ENCODE data around the gene GCLM.
"Not testable (repeated sequence)": the region's sequence is repeated elsewhere in the genome, so short reads cannot be mapped to it uniquely, and the experiment has no call there.

The GCLM gene, protein sequence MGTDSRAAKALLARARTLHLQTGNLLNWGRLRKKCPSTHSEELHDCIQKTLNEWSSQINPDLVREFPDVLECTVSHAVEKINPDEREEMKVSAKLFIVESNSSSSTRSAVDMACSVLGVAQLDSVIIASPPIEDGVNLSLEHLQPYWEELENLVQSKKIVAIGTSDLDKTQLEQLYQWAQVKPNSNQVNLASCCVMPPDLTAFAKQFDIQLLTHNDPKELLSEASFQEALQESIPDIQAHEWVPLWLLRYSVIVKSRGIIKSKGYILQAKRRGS

DNA sequence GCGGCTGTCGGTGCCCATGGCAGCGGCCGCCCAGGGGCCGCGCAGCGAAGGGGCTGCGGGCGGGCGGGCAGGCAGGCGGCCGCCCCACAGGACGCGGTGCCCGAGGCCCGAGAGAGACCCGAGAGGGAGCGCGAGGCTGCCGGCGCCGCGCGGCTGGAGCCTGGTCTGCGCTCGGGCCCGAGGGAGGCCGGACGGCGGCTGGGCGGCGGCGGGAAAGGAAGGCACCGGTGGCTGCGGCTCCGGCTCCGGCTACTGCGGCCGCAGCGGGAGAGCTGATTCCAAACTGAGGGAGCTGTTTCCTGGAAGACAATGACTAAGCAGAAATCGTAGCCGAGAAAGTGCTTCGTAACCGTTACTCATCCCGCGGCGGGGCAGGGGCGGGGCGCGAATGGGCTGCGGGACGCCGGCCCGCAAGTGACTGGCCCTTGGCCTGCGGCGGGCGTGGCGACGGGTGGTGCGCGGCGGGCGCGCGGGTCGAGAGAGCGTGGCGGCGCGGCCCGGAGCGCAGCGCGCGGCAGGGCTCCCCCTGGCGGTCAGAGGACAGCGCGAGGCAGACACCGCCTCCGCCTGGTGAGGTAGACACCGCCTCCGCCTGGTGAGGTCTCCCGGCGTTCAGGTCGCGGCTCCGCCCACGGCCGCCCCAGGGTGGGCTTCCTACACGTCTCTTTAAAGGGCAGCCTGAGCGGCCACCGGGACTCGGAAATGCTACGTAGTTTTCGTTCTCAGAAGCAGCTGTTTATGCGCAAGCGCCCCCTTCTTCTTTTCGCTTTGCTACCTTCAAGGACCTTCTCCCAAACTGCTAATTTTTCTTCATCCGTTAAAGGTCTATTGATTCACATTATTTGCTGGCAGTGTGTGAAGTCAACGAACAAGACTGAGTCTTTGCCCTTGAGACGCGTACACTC, at the start of gene GCLM:
GCLM (minus strand) TSS at position 285 of the 905 bp plus-strand sequence; CDS start at position 18, 267 bp downstream.
- H3K27ac ChIP-seq = peak within 1 kb of the TSS; percentile 73
- DNase-seq (ENCODE audit: low read depth, low spot score) = peak; percentile 83

DNA sequence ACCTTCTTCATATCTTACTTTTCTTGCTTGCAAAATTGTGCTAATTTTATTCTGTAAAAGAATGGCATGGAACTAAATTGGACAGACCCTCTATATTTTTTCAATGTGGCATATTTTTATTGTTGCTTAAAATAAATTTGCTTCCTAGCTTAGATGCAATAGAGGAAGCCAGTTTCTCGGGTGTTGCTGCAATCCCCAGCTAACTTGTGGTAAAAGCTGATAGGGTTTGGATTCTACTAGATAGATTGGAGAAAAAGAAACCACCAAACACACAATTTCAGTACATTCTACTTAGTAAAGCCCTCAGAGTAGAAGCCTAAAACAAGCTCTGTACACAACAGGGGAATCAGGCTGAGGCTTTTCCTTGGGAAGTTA, 49.5 kb upstream of the GCLM start:
- no peak overlapping the region for H3K27ac ChIP-seq
- DNase-seq (ENCODE audit: low read depth, low spot score) = no peak

DNA sequence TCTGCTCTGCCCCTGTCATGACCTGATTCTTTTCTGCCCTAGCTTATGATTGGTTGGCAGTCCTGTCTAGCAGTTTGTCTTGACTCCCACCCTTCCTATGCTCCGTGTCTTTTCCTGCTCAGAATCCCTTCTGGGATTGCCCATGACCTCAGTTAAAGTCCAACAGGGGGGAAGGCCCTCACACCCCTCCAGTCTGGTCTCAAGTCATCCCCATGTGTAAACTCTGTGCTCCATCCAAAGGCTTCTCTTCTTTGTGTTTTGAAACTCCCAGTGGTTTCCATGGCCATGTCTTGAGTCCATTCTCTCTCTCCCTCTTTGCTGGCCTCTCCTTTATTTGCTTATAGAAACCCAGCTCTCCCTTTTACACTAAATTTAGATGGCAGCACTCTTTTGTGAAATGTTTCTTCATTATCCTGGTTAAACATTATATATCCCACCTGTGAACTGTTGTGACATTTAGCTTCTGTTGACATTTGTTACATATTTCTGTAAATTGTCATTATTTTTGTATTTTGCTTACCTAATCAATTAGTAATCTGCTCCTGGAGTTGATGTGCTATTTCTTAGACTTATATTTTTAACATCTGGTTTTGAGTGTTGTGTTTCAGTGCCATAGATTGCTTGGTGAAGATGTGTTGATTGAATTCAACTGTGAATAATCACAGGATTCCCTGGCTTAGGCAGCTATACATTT, 48.9 kb upstream of the GCLM start:
- H3K27ac ChIP-seq = no peak overlapping the region
- DNase-seq (ENCODE audit: low read depth, low spot score) = no peak

DNA sequence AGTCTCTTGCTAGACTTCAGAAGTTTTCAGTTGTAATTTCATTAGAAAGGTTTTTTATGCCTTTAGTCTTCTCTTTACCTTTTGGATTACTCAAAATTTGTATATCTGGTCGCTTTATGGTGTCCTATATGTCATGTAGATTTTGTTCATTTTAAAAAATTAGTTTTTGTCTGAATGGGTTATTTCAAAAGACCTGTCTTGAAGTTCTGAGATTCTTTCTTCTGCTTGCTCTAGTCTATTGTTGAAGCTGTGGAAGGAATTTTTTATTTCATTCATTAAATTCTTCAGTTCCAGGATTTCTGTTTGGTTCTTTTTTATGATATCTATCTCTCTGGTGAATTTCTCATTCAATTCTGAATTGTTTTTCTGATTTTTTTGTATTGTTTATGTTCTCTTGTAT, 46.5 kb upstream of the GCLM start:
- no peak overlapping the region for H3K27ac ChIP-seq
- no peak for DNase-seq (ENCODE audit: low read depth, low spot score)

DNA sequence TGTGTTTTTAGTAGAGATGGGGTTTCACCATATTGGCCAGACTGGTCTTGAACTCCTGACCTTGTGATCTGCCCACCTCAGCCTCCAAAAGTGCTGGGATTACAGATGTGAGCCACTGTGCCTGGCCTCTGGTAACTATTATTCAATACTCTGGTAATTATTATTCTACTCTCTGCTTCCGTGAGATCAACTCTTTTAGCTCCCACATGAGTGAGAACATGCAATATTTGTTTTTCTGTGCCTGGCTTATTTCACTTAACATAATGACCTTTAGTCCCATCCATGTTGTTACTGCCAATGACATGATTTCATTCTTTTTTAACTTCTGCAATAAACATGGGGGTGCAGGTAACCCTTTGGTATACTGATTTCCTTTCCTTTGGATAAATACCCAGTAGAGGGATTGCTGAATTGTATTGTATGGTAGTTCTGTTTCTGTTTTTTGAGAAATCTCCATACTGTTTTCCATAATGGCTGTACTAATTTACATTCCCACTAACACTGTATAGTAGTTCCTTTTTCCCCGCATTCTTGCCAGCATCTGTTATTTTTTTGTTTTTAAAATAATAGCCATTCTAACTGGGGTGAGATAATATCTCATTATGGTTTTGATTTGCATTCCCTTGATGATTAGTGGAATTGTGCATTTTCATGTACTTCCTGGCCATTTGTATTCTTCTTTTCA, 37.9 kb upstream of the GCLM start:
- DNase-seq (ENCODE audit: low read depth, low spot score); H3K27ac ChIP-seq: not testable (repeated sequence)

DNA sequence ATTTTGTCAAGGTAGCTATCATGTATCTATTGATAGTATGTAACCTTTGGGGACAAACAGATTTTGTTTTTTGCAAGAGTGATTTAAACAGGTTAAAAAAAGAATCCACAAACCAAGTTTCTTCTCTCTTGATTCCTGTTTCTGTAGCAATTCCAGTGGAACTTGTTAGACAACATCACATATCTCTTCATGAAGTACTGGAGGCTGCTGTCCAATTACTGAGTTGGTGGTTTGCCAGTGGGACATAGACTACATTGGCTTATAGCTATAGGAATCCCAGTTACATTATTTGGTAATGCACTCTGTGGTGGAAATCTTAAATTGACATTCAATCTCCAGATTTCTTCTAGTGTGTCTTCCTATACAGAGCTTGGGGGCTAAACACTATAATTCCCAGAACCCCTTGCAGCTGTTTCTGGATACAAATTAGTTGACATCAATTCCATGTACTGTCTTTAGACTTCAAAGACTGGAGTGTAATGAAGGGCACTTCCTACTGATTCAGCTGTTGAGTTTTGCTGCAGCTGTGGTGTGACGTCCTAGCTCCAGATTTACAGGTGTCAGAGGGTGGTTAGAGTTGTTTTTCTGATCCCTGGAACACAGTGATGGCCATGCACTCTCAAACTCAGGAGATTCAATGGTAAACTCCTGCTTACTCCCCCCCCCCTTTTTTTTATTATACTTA, 29.4 kb upstream of the GCLM start:
- H3K27ac ChIP-seq = no peak overlapping the region
- no peak for DNase-seq (ENCODE audit: low read depth, low spot score)

DNA sequence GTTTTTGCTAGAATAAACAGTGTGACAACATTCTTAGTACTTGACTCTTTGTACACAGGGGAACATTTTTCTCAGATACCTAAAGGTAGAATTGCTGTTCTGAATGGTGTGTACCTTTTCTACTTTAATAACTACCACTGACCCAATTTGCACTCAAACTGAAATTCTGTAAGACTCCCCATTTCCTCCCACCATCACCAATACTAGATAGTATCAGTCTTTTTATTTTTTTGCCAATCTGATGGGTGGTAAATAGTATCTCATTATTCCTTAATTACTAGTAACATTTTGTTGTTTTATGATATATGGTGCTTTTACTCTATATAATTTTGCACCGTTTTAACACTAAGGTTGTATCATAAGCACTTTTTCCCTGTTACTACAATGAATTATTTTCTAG, 28.8 kb upstream of the GCLM start:
- no peak overlapping the region for H3K27ac ChIP-seq
- DNase-seq (ENCODE audit: low read depth, low spot score) = no peak

DNA sequence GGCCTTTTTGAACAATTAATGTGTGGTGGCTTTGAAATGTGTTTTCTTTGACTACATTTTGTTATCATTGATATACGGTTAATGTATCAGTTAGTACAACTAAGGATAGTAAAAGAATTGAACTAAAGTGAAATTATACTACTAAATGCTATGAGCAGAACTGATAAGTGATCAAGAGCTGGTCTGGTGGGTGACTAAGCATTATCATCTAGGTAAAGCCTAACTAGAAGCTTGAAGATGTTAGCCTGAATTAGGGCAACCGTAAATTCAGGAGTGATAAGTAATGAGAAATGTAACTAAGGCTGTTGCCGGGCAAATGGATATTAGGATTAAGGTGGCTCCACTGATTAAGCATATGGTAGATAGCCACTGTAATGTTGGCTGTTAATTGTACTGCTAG, 16.0 kb upstream of the GCLM start:
- no peak for DNase-seq (ENCODE audit: low read depth, low spot score)
- H3K27ac ChIP-seq = no peak overlapping the region

DNA sequence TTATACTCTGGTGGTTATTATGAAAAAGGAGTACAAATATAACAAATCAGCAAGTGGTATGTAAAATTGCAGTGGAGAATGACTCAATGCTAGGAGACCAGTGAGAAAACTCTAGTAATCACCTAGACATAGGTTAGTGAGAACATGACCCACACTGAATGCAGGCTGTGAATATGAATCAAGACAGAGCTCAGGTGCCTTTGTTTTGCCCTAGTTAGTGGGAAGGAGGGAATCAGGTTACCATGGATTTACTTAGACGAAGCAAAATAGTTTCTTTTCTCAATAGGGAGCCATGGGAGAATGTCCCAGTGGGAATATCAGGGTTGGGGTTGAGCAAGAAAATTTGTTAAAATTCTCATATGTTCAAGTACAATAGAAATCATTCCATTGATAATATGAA, 10.6 kb upstream of the GCLM start:
- no peak overlapping the region for H3K27ac ChIP-seq
- DNase-seq (ENCODE audit: low read depth, low spot score) = no peak

DNA sequence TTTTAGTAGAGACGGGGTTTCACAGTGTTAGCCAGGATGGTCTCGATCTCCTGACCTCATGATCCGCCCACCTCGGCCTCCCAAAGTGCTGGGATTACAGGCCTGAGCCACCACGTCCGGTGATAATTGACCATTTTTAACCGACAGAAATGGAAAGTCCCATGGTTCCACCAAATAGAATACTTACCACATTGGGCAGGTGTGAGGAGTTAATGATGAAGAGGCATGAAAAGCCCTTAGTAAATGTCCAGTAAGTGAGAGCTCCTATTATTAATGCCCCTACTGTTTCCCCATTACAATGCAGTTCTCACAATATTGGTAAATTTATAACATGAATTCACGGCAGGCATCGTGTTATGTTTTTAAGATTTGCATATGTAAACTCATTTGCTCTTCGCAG, 8.1 kb upstream of the GCLM start:
- no peak for DNase-seq (ENCODE audit: low read depth, low spot score)
- no peak overlapping the region for H3K27ac ChIP-seq

DNA sequence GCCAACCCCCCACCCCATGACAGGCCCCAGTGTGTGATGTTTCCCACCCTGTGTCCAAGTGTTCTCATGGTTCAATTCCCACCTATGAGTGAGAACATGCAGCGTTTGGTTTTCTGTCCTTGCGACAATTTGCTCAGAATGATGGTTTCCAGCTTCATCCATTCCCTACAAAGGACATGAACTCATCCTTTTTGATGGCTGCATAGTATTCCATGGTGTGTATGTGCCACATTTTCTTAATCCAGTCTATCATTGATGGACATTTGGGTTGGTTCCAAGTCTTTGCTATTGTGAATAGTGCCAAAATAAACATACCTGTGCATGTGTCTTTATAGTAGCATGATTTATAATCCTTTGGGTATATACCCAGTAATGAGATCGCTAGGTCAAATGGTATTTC, 1.6 kb upstream of the GCLM start:
- H3K27ac ChIP-seq; DNase-seq (ENCODE audit: low read depth, low spot score): not testable (repeated sequence)

DNA sequence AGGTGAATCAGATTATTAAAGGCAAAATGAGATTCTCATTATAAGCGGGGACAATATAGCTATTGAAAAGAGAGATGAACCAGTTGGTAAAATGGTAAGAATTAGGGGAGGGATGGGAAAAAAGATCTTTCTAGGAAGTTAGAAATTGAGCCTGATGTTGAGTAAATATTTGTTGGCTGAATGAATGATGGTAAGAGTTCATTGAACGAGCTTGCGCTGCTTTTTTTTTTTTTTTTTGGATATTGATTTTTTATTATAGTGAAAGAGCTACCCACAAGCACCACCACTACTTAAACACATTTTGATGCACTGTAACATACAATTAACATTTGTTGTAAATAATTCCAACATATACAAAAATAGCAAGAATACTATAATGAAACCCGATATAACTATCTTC, 1.1 kb upstream of the GCLM start:
- H3K27ac ChIP-seq = no peak overlapping the region
- DNase-seq (ENCODE audit: low read depth, low spot score) = no peak

DNA sequence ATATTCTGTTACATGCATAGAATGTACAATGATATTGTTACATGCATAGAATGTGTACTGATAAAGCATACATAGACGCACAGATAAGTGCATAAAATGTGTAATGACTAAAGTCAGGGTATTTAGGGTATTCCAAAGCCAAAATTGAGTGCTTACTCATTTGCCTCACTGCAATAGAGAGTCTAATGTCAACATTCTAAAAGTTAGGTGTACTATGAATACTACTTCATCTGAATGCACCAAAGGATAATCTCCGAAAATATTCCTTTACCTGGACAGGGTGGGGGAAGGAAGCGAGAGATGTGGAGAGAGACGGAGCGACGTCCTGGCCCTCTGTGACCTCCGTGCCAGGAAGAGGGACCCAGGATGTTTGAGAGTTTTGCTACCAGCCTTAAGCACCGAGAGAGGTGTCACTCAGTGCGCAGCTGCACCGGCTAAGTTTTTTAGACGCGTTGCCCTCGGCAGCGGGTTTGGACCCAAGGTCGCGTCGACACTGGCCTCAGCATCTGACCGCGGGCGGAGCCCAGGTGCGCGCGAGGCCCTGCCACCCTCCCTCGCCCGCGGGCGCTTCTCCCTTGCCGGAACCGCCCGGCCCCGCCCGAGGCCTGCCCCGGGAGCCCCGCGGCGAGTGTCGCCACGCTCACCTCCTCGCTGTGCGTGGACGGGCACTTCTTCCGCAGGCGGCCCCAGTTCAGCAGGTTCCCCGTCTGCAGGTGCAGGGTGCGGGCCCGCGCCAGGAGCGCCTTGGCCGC, 660 bp downstream of the GCLM start:
- DNase-seq (ENCODE audit: low read depth, low spot score) = no peak
- H3K27ac ChIP-seq = peak overlapping the region; percentile 73

DNA sequence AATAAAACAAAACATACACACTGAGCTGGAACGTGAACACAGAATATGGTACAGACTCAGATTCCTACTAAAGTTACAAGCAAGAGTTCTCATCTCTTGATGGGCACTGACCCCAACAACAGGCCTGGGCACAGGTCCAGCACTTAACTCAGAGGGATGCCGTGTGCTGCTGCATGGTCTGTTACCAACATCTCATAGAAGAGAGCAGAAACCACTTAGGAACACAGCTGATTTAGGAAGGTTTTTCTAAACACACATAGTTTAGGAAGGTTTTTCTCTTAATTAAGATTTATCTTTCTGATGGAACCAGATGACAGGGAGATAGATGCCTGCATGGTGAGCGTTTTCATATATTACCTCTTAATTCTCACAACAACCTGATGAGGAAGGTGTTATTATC, 1.5 kb downstream of the GCLM start:
- DNase-seq (ENCODE audit: low read depth, low spot score) = no peak
- H3K27ac ChIP-seq = no peak overlapping the region

DNA sequence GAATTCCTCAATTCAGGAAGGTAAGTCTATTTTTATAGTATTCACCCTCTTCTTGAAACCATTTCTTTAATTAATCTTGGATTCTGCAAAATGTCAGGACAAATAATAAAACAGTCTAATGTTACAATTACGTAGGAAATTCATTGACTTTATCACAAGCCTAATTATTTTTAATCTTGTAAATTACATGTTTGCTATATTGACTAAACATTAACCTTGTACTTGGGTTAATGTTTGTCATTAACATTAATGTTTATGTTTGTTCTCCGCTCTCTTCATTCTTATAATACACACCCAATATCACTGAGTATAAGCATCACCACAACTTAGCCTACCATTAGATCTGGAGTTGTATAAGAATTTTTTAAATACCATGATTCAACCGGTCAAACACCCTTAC, 2.8 kb downstream of the GCLM start:
- DNase-seq (ENCODE audit: low read depth, low spot score) = no peak
- H3K27ac ChIP-seq = no peak overlapping the region

DNA sequence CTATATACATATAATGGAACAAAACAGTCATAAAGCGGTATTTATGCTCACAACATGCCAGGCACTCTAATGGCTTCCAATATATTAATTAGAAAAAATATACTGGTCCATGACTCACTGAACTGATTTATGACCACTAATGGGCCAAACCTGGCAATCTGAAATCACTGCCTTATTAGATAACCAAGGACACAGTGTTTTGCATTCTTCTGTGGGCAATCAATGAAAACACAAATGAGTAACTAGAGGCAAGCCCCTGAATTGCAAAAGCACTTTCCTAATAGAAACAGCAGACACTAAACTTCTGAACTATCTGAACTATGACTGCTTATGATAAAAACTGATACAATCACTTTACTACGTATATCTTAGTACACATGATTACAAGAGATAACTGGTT, 3.5 kb downstream of the GCLM start:
- no peak overlapping the region for H3K27ac ChIP-seq
- no peak for DNase-seq (ENCODE audit: low read depth, low spot score)

DNA sequence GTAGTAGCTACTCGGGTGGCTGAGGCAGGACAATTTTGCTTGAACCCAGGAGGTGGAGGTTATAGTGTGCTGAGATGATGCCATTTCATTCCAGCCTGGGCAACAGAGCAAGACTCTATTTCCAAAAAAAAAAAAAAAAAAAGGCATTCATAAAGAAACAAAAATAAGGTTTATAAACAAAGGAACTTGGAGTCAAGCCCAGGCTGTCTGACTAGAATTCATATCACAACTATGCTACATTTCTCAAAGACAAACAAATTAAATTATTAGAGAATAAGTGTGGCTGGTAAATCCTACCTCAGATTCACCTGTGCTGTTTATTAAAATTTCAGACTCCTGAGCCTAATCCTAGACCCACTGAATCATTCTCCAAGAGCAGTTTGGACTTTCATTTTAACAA, 4.2 kb downstream of the GCLM start:
- no peak for DNase-seq (ENCODE audit: low read depth, low spot score)
- peak overlapping the region; percentile 7 for H3K27ac ChIP-seq

DNA sequence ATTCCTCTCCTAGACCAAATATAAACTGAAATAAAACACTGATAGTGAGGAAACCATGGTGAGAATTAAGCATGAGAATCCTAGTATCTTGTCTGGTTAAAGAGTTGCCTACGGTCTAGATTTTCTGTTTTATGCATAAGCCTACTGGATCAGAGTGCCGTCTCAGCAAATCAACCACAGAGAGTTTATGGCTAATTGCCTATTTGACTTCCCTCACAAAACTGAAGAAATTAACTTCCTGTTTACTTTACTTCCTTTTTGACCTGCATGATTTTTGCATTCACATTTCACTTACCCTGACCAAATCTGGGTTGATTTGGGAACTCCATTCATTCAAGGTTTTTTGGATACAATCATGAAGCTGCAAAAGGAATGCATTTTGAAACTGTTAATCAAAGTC, 5.0 kb downstream of the GCLM start:
- no peak overlapping the region for H3K27ac ChIP-seq
- DNase-seq (ENCODE audit: low read depth, low spot score) = no peak

DNA sequence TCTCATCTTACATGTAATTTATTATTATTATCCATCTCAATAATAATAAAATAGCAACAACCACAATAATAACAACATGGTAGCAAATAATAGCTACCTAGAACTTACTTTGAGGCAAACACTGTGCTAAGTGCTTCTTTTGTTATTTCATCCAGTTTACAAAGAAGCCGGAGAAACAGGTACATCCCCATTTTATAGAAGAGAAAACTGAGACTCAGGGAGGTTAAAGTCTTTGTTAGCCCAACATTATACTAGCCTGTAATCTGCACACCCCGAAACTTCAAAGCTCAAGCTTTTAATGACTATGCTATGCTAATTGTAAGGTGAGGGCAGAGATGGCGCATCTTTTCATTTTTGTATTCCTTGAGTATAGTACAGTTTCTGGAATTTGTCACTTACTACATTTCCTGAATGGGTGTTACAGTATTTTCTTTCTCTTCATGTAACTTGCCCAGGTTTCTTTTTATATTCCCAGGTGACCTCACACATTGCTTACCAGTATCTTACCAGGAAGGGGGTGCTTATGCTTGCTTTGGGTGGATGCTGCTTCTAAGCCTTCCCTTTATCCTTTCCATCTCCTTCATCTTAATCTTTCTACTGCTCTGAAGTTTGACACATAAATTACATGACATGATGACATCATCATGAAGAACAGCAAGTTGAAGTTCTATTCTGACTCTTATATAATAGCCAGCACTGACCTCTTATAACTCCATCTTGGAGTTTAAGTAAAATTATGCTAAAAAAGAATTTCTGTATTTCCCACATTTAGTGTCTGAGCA, 8.3 kb downstream of the GCLM start:
- no peak overlapping the region for H3K27ac ChIP-seq
- no peak for DNase-seq (ENCODE audit: low read depth, low spot score)

Measured in epithelial cell of prostate (primary cell).